PC-9 (cell line): Measurements from ENCODE around the gene SH3PXD2A.

Experiments
- EZH2 ChIP-seq: fragments of 200-600 bp; sonication (generic); IDR thresholded peaks from 2 replicates; pipeline ENCODE4 v1.8.0; 2017; ENCODE audit warnings: antibody characterized with exemption, low read depth
- TF ChIP-seq, protein P1 (sequence below): fragments of 200-600 bp; sonication (generic); conservative IDR thresholded peaks from 2 replicates; pipeline ENCODE4 v1.6.1; 2017; ENCODE audit warnings: mixed run types, antibody characterized with exemption, mild to moderate bottlenecking, moderate library complexity

GRCh38 chr10:103575416-103576075, 279.8 kb downstream of the SH3PXD2A start:
- TF ChIP-seq, protein P1, sequence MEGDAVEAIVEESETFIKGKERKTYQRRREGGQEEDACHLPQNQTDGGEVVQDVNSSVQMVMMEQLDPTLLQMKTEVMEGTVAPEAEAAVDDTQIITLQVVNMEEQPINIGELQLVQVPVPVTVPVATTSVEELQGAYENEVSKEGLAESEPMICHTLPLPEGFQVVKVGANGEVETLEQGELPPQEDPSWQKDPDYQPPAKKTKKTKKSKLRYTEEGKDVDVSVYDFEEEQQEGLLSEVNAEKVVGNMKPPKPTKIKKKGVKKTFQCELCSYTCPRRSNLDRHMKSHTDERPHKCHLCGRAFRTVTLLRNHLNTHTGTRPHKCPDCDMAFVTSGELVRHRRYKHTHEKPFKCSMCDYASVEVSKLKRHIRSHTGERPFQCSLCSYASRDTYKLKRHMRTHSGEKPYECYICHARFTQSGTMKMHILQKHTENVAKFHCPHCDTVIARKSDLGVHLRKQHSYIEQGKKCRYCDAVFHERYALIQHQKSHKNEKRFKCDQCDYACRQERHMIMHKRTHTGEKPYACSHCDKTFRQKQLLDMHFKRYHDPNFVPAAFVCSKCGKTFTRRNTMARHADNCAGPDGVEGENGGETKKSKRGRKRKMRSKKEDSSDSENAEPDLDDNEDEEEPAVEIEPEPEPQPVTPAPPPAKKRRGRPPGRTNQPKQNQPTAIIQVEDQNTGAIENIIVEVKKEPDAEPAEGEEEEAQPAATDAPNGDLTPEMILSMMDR, result no peak
- no peak for TF ChIP-seq EZH2
